Measurements from ENCODE around the gene PRDM16. TPM values are rescaled to one million over a fixed set of nuclear protein-coding genes. Genes with fewer than 3 reads are reported as not detected.

Gene PRDM16
- polyA plus RNA-seq, 1 donor (not counting 4 experiments of a cell fraction or from before 2014, with no cell fraction given): 0.05 TPM

- Histone ChIP-seq H3K4me2 (ENCODE audit: control insufficient read depth, extremely low read depth, insufficient read depth, low read depth, low read length) (no peak overlapping the region), H3K9me1 (ENCODE audit: control insufficient read depth, extremely low read depth, insufficient read depth, low read length) (no peaks in the 10 kb centered on the region), H3K9me3 (ENCODE audit: control insufficient read depth, low read depth, low read length) (peaks cover 10% of the 10 kb centered on the region), H3K36me3 (ENCODE audit: control insufficient read depth in 2 of 2, extremely low read depth in 1 of 2, insufficient read depth in 2 of 2, low read length in 2 of 2) (no peaks in the 10 kb centered on the region), H3K9ac (ENCODE audit: control insufficient read depth, extremely low read depth, insufficient read depth, low read length) (no peak overlapping the region), H2AFZ (ENCODE audit: control insufficient read depth, low read length) (no peak overlapping the region), H3K27ac (ENCODE audit: control insufficient read depth, insufficient read depth, low read length) (no peak overlapping the region), H3K4me3 (ENCODE audit: control insufficient read depth in 2 of 3, extremely low read depth in 1 of 3, insufficient read depth in 2 of 3, low read depth in 1 of 3, low read length in 3 of 3) (no peak overlapping the region), H3K79me2 (ENCODE audit: control insufficient read depth, insufficient read depth, low read length) (no peaks in the 10 kb centered on the region), H3K27me3 (ENCODE audit: control insufficient read depth, extremely low read depth, insufficient read depth, low read length) (no peaks in the 10 kb centered on the region), H4K20me1 (ENCODE audit: control insufficient read depth, extremely low read depth, insufficient read depth, low read length) (no peaks in the 10 kb centered on the region), H3K4me1 (ENCODE audit: control insufficient read depth, extremely low read depth, insufficient read depth, low read length) (no peaks in the 10 kb centered on the region)
- TF ChIP-seq CTCF (optimal IDR thresholded peaks at IDR 0.05 in 1 of 3, IDR thresholded peaks at IDR 0.05 in 1 of 3, conservative IDR thresholded peaks at IDR 0.05 in 1 of 3; ENCODE audit: extremely low read depth in 1 of 3, insufficient read depth in 2 of 3, low read length in 3 of 3) (no peak), EZH2 (IDR thresholded peaks at IDR 0.05; ENCODE audit: low read length) (no peak)
- FAIRE-seq: no peak
- dilution Hi-C loops (cut with MboI; ENCODE audit: extremely low pct_ligation_motif_present, low sequenced_read_pairs): no loop called here
- DNase-seq (ENCODE audit: low read depth, low spot score): no peak
These were observed 203.5 kb downstream of the PRDM16 start for GRCh38 chr1:3272321-3273045.

GRCh38 chr1:3273447-3273846 lies 204.4 kb downstream of the PRDM16 start:
- H3K4me2 ChIP-seq (ENCODE audit: control insufficient read depth, extremely low read depth, insufficient read depth, low read depth, low read length): no peak overlapping the region
- no peak overlapping the region for H3K4me3 ChIP-seq (ENCODE audit: control insufficient read depth in 2 of 3, extremely low read depth in 1 of 3, insufficient read depth in 2 of 3, low read depth in 1 of 3, low read length in 3 of 3)
- H3K9me3 ChIP-seq (ENCODE audit: control insufficient read depth, low read depth, low read length): peaks cover 10% of the 10 kb centered on the region
- H3K9ac ChIP-seq (ENCODE audit: control insufficient read depth, extremely low read depth, insufficient read depth, low read length): no peak overlapping the region
- H3K9me1 ChIP-seq (ENCODE audit: control insufficient read depth, extremely low read depth, insufficient read depth, low read length): no peaks in the 10 kb centered on the region
- H3K4me1 ChIP-seq (ENCODE audit: control insufficient read depth, extremely low read depth, insufficient read depth, low read length): no peaks in the 10 kb centered on the region
- H3K27ac ChIP-seq (ENCODE audit: control insufficient read depth, insufficient read depth, low read length): no peak overlapping the region
- H3K27me3 ChIP-seq (ENCODE audit: control insufficient read depth, extremely low read depth, insufficient read depth, low read length): no peaks in the 10 kb centered on the region
- dilution Hi-C loops (cut with MboI; ENCODE audit: extremely low pct_ligation_motif_present, low sequenced_read_pairs): no loop called here
- FAIRE-seq (no peak), DNase-seq (ENCODE audit: low read depth, low spot score) (no peak)
- no peak for TF ChIP-seq CTCF (optimal IDR thresholded peaks at IDR 0.05 in 1 of 3, IDR thresholded peaks at IDR 0.05 in 1 of 3, conservative IDR thresholded peaks at IDR 0.05 in 1 of 3; ENCODE audit: extremely low read depth in 1 of 3, insufficient read depth in 2 of 3, low read length in 3 of 3)
- H3K36me3 ChIP-seq (ENCODE audit: control insufficient read depth in 2 of 2, extremely low read depth in 1 of 2, insufficient read depth in 2 of 2, low read length in 2 of 2): no peaks in the 10 kb centered on the region
- H3K79me2 ChIP-seq (ENCODE audit: control insufficient read depth, insufficient read depth, low read length): no peaks in the 10 kb centered on the region
- no peaks in the 10 kb centered on the region for H4K20me1 ChIP-seq (ENCODE audit: control insufficient read depth, extremely low read depth, insufficient read depth, low read length)
- H2AFZ ChIP-seq (ENCODE audit: control insufficient read depth, low read length): no peak overlapping the region
